ENCODE measurements around the gene RTL3. TPM values are rescaled to one million over a fixed set of nuclear protein-coding genes. Genes with fewer than 3 reads are reported as not detected.

RTL3 gene
- total RNA-seq, 1 experiment from 2014 or later = not detected

DNA sequence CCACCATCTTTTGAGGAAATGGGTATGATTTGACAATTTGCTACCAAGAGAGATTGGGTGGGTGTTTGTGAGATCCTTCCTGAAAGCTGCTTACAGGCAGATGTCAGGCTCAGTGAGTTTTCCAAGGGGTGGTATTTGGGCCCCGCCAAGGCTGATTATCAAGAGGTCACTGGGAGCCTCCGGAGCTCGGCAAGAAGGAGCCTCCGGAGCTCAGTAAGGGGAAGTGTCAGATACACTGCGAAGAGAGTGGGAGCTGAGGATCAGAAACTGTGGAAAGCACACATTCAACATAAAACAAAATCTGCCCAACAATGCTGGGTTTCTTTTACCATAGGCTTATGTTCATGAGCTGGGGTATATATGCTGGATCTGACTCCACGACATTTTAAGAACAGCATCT is 714 bp downstream of the RTL3 start:
- Histone ChIP-seq H3K27ac (ENCODE audit: low read length) (no peak overlapping the region), H3K27me3 (ENCODE audit: low read length) (no peaks in the 10 kb centered on the region), H3F3A (ENCODE audit: low read length, unreplicated experiment) (no peaks in the 10 kb centered on the region), H3K79me2 (ENCODE audit: low read length) (no peaks in the 10 kb centered on the region), H3K4me3 (ENCODE audit: low read length) (no peak overlapping the region), H2AFZ (ENCODE audit: low read length) (no peak overlapping the region), H4K20me1 (ENCODE audit: low read length) (no peaks in the 10 kb centered on the region), H3K9ac (ENCODE audit: low read length) (no peak overlapping the region), H3K9me3 (ENCODE audit: low read length) (no peaks in the 10 kb centered on the region), H3K4me2 (ENCODE audit: low read length) (no peak overlapping the region), H3K36me3 (ENCODE audit: low read depth, low read length) (no peaks in the 10 kb centered on the region), H3K4me1 (ENCODE audit: insufficient read depth, low read length) (peaks cover 28% of the 10 kb centered on the region), H3K9me2 (replicated peaks; ENCODE audit: low read length) (no peaks in the 10 kb centered on the region)
- POLR2A ChIA-PET (ENCODE audit: unreplicated experiment) = no interaction called here
- intact Hi-C loops (cut with micrococcal nuclease) = loop anchor here (10.0 kb wide), 1 partner anchor 294 kb away; no protein-coding TSS in a partner anchor
- CTCF ChIA-PET = no interaction called here
- BruUV-seq (replicated peaks) = no TSS peak
- DNase-seq = no peak
- ATAC-seq = no peak
- TF ChIP-seq, protein P1, sequence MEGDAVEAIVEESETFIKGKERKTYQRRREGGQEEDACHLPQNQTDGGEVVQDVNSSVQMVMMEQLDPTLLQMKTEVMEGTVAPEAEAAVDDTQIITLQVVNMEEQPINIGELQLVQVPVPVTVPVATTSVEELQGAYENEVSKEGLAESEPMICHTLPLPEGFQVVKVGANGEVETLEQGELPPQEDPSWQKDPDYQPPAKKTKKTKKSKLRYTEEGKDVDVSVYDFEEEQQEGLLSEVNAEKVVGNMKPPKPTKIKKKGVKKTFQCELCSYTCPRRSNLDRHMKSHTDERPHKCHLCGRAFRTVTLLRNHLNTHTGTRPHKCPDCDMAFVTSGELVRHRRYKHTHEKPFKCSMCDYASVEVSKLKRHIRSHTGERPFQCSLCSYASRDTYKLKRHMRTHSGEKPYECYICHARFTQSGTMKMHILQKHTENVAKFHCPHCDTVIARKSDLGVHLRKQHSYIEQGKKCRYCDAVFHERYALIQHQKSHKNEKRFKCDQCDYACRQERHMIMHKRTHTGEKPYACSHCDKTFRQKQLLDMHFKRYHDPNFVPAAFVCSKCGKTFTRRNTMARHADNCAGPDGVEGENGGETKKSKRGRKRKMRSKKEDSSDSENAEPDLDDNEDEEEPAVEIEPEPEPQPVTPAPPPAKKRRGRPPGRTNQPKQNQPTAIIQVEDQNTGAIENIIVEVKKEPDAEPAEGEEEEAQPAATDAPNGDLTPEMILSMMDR (conservative IDR thresholded peaks at IDR 0.05; ENCODE audit: low read depth, low read length) = no peak
- TF ChIP-seq EZH2phosphoT487 (IDR thresholded peaks at IDR 0.05; ENCODE audit: borderline replicate concordance, low read length) (no peak), EZH2 (IDR thresholded peaks at IDR 0.05; ENCODE audit: low read length, unreplicated experiment) (no peak)

DNA sequence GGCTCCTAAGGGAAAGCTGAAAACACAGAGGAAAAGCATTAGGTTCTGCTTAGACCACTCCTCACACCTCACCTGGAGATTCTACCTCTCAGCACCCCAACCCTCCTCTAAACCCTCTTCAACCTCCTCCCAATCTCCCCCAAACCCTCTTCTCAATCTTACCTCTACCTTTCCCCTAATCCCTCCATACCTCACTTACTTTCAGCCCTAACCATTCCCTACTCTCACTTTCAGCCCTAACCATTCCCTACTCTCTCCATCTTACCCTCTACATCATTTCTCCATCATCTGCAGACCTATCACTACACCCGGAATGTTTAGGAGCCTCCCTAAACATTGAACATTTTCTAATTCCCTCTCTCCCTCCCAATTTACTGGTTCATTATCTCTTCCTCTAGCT is 3.5 kb downstream of the RTL3 start:
- ChIA-PET POLR2A (ENCODE audit: unreplicated experiment) (no interaction called here), CTCF (no interaction called here)
- no TSS peak for BruUV-seq (replicated peaks)

More for the DNA sequence above, 3.5 kb downstream of the RTL3 start:
- Histone ChIP-seq H4K20me1 (ENCODE audit: low read length) (no peaks in the 10 kb centered on the region), H3F3A (ENCODE audit: low read length, unreplicated experiment) (no peaks in the 10 kb centered on the region), H3K4me2 (ENCODE audit: low read length) (no peak overlapping the region), H3K27me3 (ENCODE audit: low read length) (no peaks in the 10 kb centered on the region), H3K9me2 (replicated peaks; ENCODE audit: low read length) (no peaks in the 10 kb centered on the region), H2AFZ (ENCODE audit: low read length) (no peak overlapping the region), H3K9ac (ENCODE audit: low read length) (no peak overlapping the region), H3K4me1 (ENCODE audit: insufficient read depth, low read length) (peaks cover 46% of the 10 kb centered on the region), H3K36me3 (ENCODE audit: low read depth, low read length) (no peaks in the 10 kb centered on the region), H3K9me3 (ENCODE audit: low read length) (no peaks in the 10 kb centered on the region), H3K79me2 (ENCODE audit: low read length) (no peaks in the 10 kb centered on the region), H3K27ac (ENCODE audit: low read length) (no peak overlapping the region), H3K4me3 (ENCODE audit: low read length) (no peak overlapping the region)
- no peak for ATAC-seq
- TF ChIP-seq, protein P1 (conservative IDR thresholded peaks at IDR 0.05; ENCODE audit: low read depth, low read length) = no peak
- TF ChIP-seq EZH2 (IDR thresholded peaks at IDR 0.05; ENCODE audit: low read length, unreplicated experiment) (no peak), EZH2phosphoT487 (IDR thresholded peaks at IDR 0.05; ENCODE audit: borderline replicate concordance, low read length) (no peak)
- intact Hi-C loops (cut with micrococcal nuclease) = loop anchor here (10.0 kb wide), 1 partner anchor 291 kb away; no protein-coding TSS in a partner anchor
- no peak for DNase-seq
